ENCODE data around the gene SLC39A10.

DNA sequence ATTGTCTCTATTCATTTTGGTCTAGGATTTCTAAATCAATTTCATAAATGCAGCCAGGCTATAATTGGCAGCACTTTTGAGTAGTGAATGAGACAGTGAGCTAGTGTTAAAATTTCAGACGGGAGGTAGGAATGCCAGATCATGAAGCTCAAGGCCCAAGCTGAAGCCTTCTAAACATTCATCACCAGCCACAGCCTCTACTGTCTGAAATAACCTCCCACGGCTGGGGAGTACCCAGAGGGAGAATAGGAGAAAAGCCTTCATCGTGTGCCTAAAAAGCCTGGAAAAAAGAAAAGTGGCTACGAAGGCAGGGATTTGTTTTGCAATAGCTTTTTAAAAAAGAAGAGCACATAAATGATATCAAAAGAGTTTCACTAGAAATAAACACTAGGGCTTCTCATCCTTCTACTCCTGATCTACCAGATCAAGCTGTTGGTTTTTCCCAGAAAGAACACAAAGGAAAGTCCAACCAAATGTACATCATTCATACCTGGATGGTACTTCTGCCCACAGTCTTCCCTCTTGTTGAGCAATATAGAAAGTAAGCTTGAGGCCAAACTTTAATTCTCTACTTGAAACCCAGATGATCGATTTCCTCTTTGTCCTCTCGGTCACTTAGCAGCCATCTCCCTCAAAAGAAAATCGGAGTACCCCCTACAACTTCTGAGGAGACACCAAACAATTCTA lies 48.1 kb upstream of the SLC39A10 start:
- TF ChIP-seq MCM5 (IDR thresholded peaks at IDR 0.05; ENCODE audit: low read depth): no peak
- no peak for TF ChIP-seq ZNF274 (IDR thresholded peaks at IDR 0.05; ENCODE audit: borderline replicate concordance, low read depth, low read length)
- TF ChIP-seq THRA (IDR thresholded peaks at IDR 0.05): no peak
- no peak for TF ChIP-seq ZNF644 (tag; IDR thresholded peaks at IDR 0.05; ENCODE audit: low read depth)
- no peak for TF ChIP-seq PHF20 (IDR thresholded peaks at IDR 0.05; ENCODE audit: partially characterized antibody)
- no peak for TF ChIP-seq CTCF (IDR thresholded peaks at IDR 0.05 in 2 of 3, conservative IDR thresholded peaks at IDR 0.05 in 1 of 3; ENCODE audit: insufficient read depth in 2 of 3, low read depth in 1 of 3, low read length in 3 of 3)
- TF ChIP-seq, protein P1, sequence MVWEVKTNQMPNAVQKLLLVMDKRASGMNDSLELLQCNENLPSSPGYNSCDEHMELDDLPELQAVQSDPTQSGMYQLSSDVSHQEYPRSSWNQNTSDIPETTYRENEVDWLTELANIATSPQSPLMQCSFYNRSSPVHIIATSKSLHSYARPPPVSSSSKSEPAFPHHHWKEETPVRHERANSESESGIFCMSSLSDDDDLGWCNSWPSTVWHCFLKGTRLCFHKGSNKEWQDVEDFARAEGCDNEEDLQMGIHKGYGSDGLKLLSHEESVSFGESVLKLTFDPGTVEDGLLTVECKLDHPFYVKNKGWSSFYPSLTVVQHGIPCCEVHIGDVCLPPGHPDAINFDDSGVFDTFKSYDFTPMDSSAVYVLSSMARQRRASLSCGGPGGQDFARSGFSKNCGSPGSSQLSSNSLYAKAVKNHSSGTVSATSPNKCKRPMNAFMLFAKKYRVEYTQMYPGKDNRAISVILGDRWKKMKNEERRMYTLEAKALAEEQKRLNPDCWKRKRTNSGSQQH (CRISPR knock-in tag; IDR thresholded peaks at IDR 0.05): no peak
- no peak for TF ChIP-seq CBX8 (IDR thresholded peaks at IDR 0.05; ENCODE audit: borderline replicate concordance, extremely low read depth, low read depth, low read length, poor library complexity, severe bottlenecking)
- TF ChIP-seq MCM7 (IDR thresholded peaks at IDR 0.05): no peak
- TF ChIP-seq SPI1 (IDR thresholded peaks at IDR 0.05; ENCODE audit: borderline replicate concordance, low read depth, low read length): no peak

Data from K562 (cell line).